Measurements from ENCODE around the gene RIPOR3. TPM values are rescaled to one million over a fixed set of nuclear protein-coding genes. Genes with fewer than 3 reads are reported as not detected.
"Not testable (repeated sequence)": the region's sequence is repeated elsewhere in the genome, so short reads cannot be mapped to it uniquely, and the experiment has no call there.

Gene RIPOR3
- total RNA-seq, 2 donors from 2014 or later = 0.14 to 0.23 TPM

DNA sequence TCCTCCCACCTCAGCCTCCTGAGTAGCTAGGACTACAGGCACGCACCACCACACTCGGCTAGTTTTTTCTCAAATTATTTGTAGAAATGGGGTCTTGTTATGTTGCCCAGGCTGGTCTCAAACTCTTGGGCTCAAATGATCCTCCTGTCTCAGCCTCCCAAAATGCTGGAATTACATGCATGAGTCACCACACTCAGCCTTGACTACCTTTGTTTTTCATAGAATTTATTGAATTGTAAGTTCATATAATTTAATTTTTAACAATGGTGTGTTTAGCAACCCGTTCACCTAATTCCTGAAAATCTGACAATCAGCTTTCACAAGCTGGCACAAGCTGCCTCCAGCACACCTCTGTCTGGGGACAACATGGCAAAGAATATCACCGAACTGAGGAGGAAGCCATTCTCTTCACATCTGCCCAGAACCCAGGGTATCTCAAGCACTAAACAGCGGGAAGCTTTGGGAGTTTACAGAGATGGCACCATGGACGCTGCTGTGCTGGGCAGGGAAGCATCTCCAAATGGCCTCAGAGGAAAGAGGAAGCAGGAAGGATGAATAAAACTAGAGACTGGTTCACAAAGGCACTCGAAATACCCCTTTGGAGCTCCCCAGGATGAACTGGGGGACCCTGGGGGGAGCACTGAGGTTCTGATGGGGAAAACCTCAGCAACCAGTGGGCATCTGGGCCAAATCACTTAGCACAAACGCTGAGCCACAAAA, 2.9 kb downstream of the RIPOR3 start:
- H3K27ac Mint-ChIP-seq = no peak overlapping the region

DNA sequence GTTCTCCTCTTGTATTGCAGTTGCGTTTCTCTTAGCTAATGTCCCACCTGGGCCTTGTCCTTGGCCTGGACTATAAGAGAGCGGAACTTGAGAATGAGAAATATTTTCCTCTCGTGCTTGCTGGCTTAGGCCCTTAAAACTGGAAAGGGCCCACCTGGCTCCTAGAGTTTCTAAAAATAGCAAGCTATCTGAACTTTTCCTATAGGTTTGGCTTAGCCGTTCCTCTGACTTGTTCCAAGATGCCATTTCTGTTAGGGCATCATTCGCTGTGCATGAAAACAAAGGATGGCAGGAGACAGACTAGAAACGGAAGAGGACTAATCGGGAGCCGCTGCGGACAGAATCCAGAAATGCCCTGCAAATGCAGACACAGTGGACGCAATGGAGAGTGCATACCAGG, 4.5 kb downstream of the RIPOR3 start:
- H3K36me3 Mint-ChIP-seq (ENCODE audit: insufficient read depth in 2 of 2) = no peaks in the 10 kb centered on the region
- H3K4me1 Mint-ChIP-seq (ENCODE audit: low read depth) = peaks cover 15% of the 10 kb centered on the region
- H3K9me3 Mint-ChIP-seq = no peaks in the 10 kb centered on the region
- DNase-seq = no peak
- peaks cover 38% of the 10 kb centered on the region for H3K27me3 Mint-ChIP-seq (ENCODE audit: low read depth)
- ATAC-seq (replicated peaks in 1 of 2) = no peak
- H3K4me3 Mint-ChIP-seq = no peak overlapping the region
- no peak overlapping the region for H3K27ac Mint-ChIP-seq

More for the DNA sequence above, 2.9 kb downstream of the RIPOR3 start:
- no peaks in the 10 kb centered on the region for H3K9me3 Mint-ChIP-seq
- H3K27me3 Mint-ChIP-seq (ENCODE audit: low read depth) = peaks cover 44% of the 10 kb centered on the region
- H3K4me3 Mint-ChIP-seq = no peak overlapping the region
- ATAC-seq (replicated peaks in 1 of 2) (no peak), DNase-seq (no peak)
- H3K36me3 Mint-ChIP-seq (ENCODE audit: insufficient read depth in 2 of 2) = no peaks in the 10 kb centered on the region
- H3K4me1 Mint-ChIP-seq (ENCODE audit: low read depth) = peaks cover 19% of the 10 kb centered on the region

DNA sequence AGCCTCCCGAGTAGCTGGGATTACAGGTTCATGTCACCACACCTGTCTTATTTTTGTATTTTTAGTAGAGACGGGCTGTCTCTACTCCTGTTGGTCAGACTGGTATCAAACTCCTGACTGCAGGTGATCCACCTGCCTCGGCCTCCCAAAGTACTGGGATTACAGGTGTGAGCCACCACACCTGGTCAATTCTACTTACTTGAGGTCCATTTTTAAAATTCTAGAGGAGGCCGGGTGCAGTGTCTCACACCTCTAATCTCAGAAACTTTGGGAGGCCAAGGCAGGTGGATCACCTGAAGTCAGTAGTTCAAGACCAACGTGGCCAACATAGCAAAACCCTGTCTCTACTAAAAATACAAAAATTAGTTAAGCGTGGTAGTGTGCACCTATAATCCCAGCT, 7.8 kb downstream of the RIPOR3 start:
- Mint-ChIP-seq H3K4me3 (no peak overlapping the region), H3K4me1 (ENCODE audit: low read depth) (no peaks in the 10 kb centered on the region), H3K27ac (no peak overlapping the region), H3K27me3 (ENCODE audit: low read depth) (peaks cover 13% of the 10 kb centered on the region), H3K9me3 (no peaks in the 10 kb centered on the region), H3K36me3 (ENCODE audit: insufficient read depth in 2 of 2) (no peaks in the 10 kb centered on the region)
- no peak for ATAC-seq (replicated peaks in 1 of 2)
- DNase-seq = no peak

DNA sequence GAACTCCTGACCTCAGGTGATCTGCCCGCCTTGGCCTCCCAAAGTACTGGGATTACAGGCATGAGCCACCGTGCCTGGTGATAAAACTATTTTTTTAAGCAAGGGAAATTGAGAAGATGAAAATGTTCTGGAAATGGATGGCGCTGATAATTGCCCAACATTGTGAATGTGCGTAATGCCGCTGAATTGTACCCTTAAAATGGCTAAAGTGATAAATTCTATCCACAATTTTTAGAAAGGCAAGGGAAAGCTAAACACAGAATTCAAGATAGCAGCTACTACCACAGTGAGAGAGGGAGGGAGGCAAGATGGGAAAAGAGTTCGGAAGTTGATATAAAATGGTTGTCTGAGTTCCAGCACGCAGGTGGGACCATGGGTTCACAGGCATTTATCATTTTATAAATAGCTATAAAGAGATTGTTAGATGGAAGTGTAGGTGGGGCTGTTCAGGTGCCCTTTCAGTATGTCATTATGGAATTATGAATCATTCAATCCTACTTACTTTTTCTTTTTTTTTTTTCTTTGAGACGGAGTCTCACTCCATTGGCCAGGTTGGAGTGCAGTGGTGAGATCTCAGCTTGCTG, 8.3 kb downstream of the RIPOR3 start:
- ATAC-seq (replicated peaks in 1 of 2) (no peak), DNase-seq (no peak)
- no peak overlapping the region for H3K27ac Mint-ChIP-seq
- H3K36me3 Mint-ChIP-seq (ENCODE audit: insufficient read depth in 2 of 2) = no peaks in the 10 kb centered on the region
- H3K4me1 Mint-ChIP-seq (ENCODE audit: low read depth) = no peaks in the 10 kb centered on the region
- no peaks in the 10 kb centered on the region for H3K9me3 Mint-ChIP-seq
- H3K4me3 Mint-ChIP-seq = no peak overlapping the region
- peaks cover 13% of the 10 kb centered on the region for H3K27me3 Mint-ChIP-seq (ENCODE audit: low read depth)

DNA sequence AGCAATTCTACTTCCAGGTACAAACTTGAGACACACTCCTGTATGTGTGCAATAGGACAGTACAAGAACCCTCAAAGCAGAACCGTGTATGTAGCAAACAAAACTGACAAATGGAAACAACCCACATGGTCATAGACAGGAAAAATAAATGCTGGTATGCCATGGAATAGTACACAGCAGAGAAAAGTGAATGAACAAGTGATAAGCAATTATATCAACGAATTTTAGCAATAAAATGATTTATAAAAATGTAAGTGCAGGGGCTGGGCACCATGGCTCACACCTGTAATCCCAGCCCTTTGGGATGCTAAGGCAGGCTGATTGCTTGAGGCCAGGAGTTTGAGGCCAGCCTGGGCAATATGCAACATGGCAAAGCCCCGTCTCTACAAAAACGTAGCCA, 9.3 kb downstream of the RIPOR3 start:
- Mint-ChIP-seq H3K36me3 (ENCODE audit: insufficient read depth in 2 of 2) (no peaks in the 10 kb centered on the region), H3K9me3 (no peaks in the 10 kb centered on the region), H3K27me3 (ENCODE audit: low read depth) (peaks cover 10% of the 10 kb centered on the region), H3K4me3 (no peak overlapping the region), H3K27ac (no peak overlapping the region), H3K4me1 (ENCODE audit: low read depth) (no peaks in the 10 kb centered on the region)
- ATAC-seq (replicated peaks in 1 of 2) (no peak), DNase-seq (no peak)

DNA sequence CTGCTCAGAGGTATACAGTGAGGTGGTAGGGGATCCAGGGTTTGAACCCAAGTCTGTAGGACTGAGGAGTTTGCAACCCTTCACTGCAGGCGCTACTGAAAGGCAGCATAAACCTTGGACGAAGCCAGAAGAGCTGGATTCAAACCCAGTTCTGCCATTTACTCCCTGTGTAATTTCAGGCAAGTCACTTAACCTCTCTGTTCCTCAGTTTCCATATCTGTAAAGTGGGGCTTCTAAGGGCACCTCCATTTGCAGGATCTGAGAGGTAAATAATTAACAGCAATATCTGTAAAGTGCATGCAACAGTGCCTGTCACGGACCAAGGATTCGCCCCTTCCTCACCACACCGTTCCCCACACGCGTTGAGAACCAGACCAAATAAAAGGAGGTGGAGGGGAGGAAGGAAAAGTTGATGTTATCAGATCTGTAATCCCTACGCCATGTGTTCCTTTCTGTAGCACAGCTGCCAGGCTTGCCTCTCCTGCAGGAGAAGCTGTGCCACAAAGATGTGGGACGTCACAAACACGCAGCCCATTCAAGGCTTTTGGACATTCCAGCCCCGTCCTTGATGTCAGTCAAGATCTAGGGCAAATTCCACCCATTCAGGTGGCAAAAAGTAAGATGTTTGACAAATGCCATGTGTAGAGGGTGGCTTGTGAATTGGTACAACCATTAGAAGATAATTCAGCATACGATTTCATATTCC, 9.8 kb downstream of the RIPOR3 start:
- no peak for DNase-seq
- H3K4me1 Mint-ChIP-seq (ENCODE audit: low read depth) = no peaks in the 10 kb centered on the region
- H3K27me3 Mint-ChIP-seq (ENCODE audit: low read depth) = peaks cover 7% of the 10 kb centered on the region
- H3K9me3 Mint-ChIP-seq = no peaks in the 10 kb centered on the region
- H3K27ac Mint-ChIP-seq = no peak overlapping the region
- H3K36me3 Mint-ChIP-seq (ENCODE audit: insufficient read depth in 2 of 2) = no peaks in the 10 kb centered on the region
- no peak overlapping the region for H3K4me3 Mint-ChIP-seq
- no peak for ATAC-seq (replicated peaks in 1 of 2)

DNA sequence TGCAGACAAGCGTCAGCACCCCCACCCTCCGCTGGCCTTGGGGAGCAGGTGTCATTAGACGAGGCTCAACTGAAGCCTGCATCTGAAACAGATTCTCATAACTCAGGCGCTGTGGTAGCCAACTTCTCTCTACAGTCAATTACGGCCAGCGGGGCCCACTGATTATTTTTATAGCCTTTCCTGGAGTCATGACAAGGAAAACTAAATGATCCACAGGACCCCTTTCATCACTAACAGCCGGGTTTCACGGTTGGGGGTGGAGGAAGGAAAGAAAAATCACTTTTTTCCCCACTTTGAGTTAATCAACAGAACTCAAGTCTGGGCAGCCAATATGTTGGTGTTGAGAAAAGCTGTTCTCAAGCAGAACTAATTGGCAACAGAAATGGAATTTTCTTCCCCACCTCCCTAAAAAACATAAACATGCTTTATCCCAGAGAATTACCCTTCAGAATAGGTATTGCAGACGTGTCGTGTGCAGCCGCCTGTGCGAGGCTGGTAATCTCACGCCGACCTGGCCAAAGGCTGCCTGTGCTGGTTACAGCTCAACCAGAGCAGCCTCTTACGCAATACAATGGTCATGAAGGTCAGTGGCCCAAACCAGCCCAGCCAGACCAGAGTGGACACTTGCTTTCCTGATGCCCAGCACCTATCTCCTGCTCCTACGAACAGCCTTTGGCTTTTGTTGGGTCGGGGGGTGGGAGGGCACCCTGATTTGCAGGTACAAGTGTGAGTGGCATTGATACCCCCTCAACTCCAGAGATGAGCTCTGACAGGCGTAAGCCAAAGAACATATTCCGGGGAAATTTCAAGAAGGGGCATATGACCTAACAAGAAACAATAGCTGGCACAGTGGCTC, 11.0 kb downstream of the RIPOR3 start:
- no peaks in the 10 kb centered on the region for H3K36me3 Mint-ChIP-seq (ENCODE audit: insufficient read depth in 2 of 2)
- H3K4me3 Mint-ChIP-seq = no peak overlapping the region
- no peak overlapping the region for H3K27ac Mint-ChIP-seq
- peaks cover 7% of the 10 kb centered on the region for H3K27me3 Mint-ChIP-seq (ENCODE audit: low read depth)
- DNase-seq = no peak
- no peak for ATAC-seq (replicated peaks in 1 of 2)
- H3K4me1 Mint-ChIP-seq (ENCODE audit: low read depth) = no peaks in the 10 kb centered on the region
- H3K9me3 Mint-ChIP-seq = no peaks in the 10 kb centered on the region

DNA sequence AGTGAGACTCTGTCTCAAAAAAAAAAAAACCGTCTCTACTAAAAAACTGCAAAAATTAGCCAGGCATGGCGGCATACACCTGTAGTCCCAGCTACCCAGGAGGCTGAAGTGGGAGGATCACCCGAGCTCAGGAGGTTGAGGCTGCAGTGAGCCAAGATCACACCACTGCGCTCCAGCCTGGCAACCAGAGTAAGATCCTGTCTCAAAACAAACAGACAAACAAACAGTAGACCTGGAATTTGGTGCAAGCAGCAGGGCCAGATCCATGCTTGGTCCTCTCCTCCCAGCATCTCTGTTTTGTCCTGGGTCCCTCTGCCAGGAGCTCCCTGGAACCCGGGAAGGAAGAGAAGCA, 11.6 kb downstream of the RIPOR3 start:
- H3K4me1 Mint-ChIP-seq (ENCODE audit: low read depth) = no peaks in the 10 kb centered on the region
- ATAC-seq (replicated peaks in 1 of 2) = no peak

DNA sequence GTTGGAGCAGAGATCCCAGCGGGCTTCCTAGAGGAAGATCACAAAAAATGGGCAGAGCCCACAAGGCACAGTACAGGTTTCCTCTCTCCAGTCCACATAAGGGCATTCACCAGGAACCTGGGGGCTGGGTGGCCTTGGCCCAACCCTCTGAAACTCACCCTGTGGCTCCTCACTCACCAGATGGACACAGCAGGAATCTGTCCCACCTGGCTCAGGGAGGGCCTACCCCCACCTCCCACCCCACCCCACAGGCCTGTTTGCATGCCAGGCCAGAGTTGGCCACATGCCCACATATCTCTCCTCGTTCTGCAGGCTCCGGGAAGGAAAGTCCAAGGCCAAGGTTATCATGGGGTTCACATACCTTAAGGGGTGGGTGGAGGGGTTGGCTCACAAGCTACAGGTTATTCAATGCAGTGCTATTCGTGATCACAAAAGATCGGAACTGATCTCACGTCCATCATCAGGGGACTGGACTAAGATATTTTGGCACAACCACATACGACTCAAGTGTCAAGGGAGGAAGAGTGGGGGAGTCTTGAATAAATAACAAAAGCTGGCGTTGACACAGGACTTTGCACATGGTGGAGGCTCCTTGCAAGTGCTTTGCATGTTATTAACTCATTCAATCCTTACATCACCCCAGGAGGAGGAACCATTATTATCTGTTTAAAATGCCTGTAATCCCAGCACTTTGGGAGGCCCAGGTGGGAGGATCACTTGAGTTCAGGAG, 13.0 kb downstream of the RIPOR3 start:
- DNase-seq (no peak), ATAC-seq (replicated peaks in 1 of 2) (no peak)
- Mint-ChIP-seq H3K9me3 (no peaks in the 10 kb centered on the region), H3K36me3 (ENCODE audit: insufficient read depth in 2 of 2) (no peaks in the 10 kb centered on the region), H3K27me3 (ENCODE audit: low read depth) (peaks cover 7% of the 10 kb centered on the region), H3K27ac (no peak overlapping the region), H3K4me1 (ENCODE audit: low read depth) (no peaks in the 10 kb centered on the region), H3K4me3 (no peak overlapping the region)

More for the DNA sequence above, 11.6 kb downstream of the RIPOR3 start:
- Mint-ChIP-seq H3K9me3 (no peaks in the 10 kb centered on the region), H3K4me3 (no peak overlapping the region), H3K27me3 (ENCODE audit: low read depth) (peaks cover 7% of the 10 kb centered on the region), H3K36me3 (ENCODE audit: insufficient read depth in 2 of 2) (no peaks in the 10 kb centered on the region), H3K27ac (no peak overlapping the region)
- DNase-seq = no peak

DNA sequence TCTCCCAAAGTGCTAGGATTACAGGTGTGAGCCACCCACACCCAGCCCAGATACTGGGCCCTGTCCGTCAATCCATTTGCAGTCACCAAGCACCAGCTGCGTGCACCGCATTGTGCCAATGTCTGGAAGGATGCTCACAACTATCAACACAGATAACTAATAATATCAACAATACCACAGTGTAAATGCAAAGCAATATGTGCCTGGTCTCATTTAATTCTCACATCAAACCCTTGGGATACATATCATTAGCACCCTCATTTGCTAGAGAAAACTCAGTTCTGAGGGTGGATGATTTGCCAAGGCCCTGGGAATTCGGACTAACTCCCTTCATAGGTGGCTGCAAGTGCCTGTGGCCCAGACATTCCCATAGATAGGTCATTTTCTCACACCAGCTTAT, 14.5 kb downstream of the RIPOR3 start:
- Mint-ChIP-seq H3K36me3 (ENCODE audit: insufficient read depth in 2 of 2) (no peaks in the 10 kb centered on the region), H3K27me3 (ENCODE audit: low read depth) (peaks cover 3% of the 10 kb centered on the region), H3K27ac (no peak overlapping the region), H3K4me3 (no peak overlapping the region), H3K4me1 (ENCODE audit: low read depth) (no peaks in the 10 kb centered on the region), H3K9me3 (no peaks in the 10 kb centered on the region)
- DNase-seq (no peak), ATAC-seq (replicated peaks in 1 of 2) (no peak)

DNA sequence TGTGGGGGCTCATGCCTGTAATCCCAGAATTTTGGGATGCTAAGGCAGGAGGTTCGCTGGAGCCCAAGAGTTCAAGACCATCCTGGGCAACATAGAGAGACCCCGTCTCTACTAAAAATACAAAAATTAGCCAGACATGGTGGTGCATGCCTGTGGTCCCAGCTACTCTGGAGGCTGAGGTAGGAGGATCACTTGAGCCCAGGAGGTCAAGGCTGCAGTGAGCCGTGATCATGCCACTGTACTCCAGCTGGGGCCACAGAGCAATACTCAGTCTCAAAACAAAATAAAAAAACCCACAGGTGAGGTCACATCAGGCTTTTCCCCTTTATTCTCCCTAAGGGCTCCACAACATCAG, 15.0 kb downstream of the RIPOR3 start:
- not testable (repeated sequence) for H3K4me1 Mint-ChIP-seq (ENCODE audit: low read depth); H3K27ac Mint-ChIP-seq; H3K4me3 Mint-ChIP-seq; H3K27me3 Mint-ChIP-seq (ENCODE audit: low read depth); H3K9me3 Mint-ChIP-seq; DNase-seq; H3K36me3 Mint-ChIP-seq (ENCODE audit: insufficient read depth in 2 of 2); ATAC-seq (replicated peaks in 1 of 2)

DNA sequence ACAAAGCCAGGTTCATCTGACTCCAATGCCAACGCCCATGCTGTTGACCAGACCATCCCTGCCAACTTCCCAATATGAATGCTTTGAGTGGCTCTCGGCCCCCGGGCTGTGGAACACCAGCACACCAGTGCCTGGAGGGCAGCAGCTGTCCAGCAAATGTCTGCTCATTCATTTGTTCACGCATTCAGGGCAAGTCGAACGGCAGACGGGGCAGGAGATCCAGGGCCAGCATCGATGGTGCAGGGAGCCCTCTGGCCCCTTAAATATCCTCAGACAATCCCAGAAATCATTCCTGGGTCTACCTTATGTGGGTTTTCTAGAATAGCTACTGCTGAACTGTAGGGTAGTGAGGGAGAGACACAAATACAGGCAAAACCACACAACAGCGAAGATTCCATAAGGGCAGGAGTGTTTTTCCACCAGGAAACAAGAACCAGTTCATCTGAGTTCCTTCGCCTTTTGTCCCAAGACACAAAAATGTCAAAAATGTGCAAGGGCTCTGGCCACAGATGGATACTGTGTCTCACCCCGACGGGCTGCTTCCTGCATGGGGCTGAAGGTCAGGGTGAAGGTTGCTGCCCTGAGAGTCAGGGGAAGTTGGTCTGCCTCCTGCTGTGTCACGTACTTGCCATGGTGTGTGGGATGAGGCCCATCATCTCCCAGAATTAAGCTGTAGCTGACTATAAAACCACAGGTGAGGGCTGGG, 15.5 kb downstream of the RIPOR3 start:
- ATAC-seq (replicated peaks in 1 of 2) (no peak), DNase-seq (no peak)
- H3K9me3 Mint-ChIP-seq = no peaks in the 10 kb centered on the region
- no peak overlapping the region for H3K27ac Mint-ChIP-seq
- H3K36me3 Mint-ChIP-seq (ENCODE audit: insufficient read depth in 2 of 2) = no peaks in the 10 kb centered on the region
- H3K27me3 Mint-ChIP-seq (ENCODE audit: low read depth) = no peaks in the 10 kb centered on the region
- no peaks in the 10 kb centered on the region for H3K4me1 Mint-ChIP-seq (ENCODE audit: low read depth)
- no peak overlapping the region for H3K4me3 Mint-ChIP-seq
